HT-29 (cell line): Measurements from ENCODE around the gene SPRR3. TPM values are rescaled to one million over a fixed set of nuclear protein-coding genes. Genes with fewer than 3 reads are reported as not detected.

ENCODE experiments used
- DNase-seq: peaks from one replicate; pipeline ENCODE4 v3.0.0-alpha.2; 2015; ENCODE audit warnings: low spot score
- total RNA-seq: library from RNA; depleted of rRNA; stranded (reverse); fragments of >200 nt; shearing (Covaris generic); gene quantifications from 2 replicates; pipeline ENCODE4 v1.2.3, GENCODE V29; 2014; rRNA removed

The SPRR3 gene
- 0.10 and 0.20 TPM in 2 replicates for total RNA-seq

GRCh38 chr1:153001382-153001781 lies at the start of gene SPRR3:
TSS of gene SPRR3 (plus strand) at chr1:153001749. CDS start at chr1:153003021, 1,272 bp downstream.
- DNase-seq, result peak; percentile 43

GRCh38 chr1:152953761-152954160 lies 47.8 kb upstream of the SPRR3 start:
- DNase-seq, result peak; percentile 22

- peak; percentile 57 for DNase-seq
Observed at GRCh38 chr1:152954436-152954835, 47.1 kb upstream of the SPRR3 start.

- DNase-seq, result no peak
Observed at GRCh38 chr1:152957561-152957960, 44.0 kb upstream of the SPRR3 start.

- DNase-seq, result no peak
Observed at GRCh38 chr1:152959273-152959672, 42.3 kb upstream of the SPRR3 start.

- no peak for DNase-seq
Observed at GRCh38 chr1:152959801-152960451, 41.6 kb upstream of the SPRR3 start.

- DNase-seq, result no peak
Observed at GRCh38 chr1:152960452-152961044, 41.0 kb upstream of the SPRR3 start.

- no peak for DNase-seq
Observed at GRCh38 chr1:152961226-152961891, 40.2 kb upstream of the SPRR3 start.

GRCh38 chr1:152962876-152963415 lies 38.6 kb upstream of the SPRR3 start:
- no peak for DNase-seq

GRCh38 chr1:152964536-152964935 lies 37.0 kb upstream of the SPRR3 start:
- DNase-seq, result no peak

- DNase-seq, result no peak
Observed at GRCh38 chr1:152965853-152966252, 35.7 kb upstream of the SPRR3 start.

GRCh38 chr1:152967201-152967600 lies 34.3 kb upstream of the SPRR3 start:
- peak; percentile 69 for DNase-seq

- DNase-seq, result no peak
Observed at GRCh38 chr1:152968248-152968647, 33.3 kb upstream of the SPRR3 start.

- no peak for DNase-seq
Observed at GRCh38 chr1:152969036-152969435, 32.5 kb upstream of the SPRR3 start.

- DNase-seq, result no peak
Observed at GRCh38 chr1:152970495-152970894, 31.1 kb upstream of the SPRR3 start, which contains the start of gene SPRR4. TSS of gene SPRR4 (plus strand) at chr1:152970648. CDS start at chr1:152971891, 1,243 bp downstream.

GRCh38 chr1:152972196-152972886 lies 29.2 kb upstream of the SPRR3 start:
- no peak for DNase-seq

GRCh38 chr1:152976688-152977087 lies 24.9 kb upstream of the SPRR3 start:
- no peak for DNase-seq

- DNase-seq, result no peak
Observed at GRCh38 chr1:152977614-152978013, 23.9 kb upstream of the SPRR3 start.

GRCh38 chr1:152980676-152981075 lies 20.9 kb upstream of the SPRR3 start:
- DNase-seq, result no peak

- DNase-seq, result no peak
Observed at GRCh38 chr1:152981146-152981871, 20.2 kb upstream of the SPRR3 start.

- DNase-seq, result no peak
Observed at GRCh38 chr1:152982076-152982475, 19.5 kb upstream of the SPRR3 start.
